Natural killer cell (primary cell): Measurements from ENCODE around the gene LECT2. TPM values are rescaled to one million over a fixed set of nuclear protein-coding genes. Genes with fewer than 3 reads are reported as not detected.

Experiments used
- ATAC-seq, 3 donors: fragments of 150-1000 bp in 2 of 3; fragments of 200-7000 bp in 1 of 3; cut with Tn5 transposase; 1 replicate in 1 of 3; 2 replicates in 2 of 3; pipeline ENCODE4 v1.10.0; 2021; ENCODE audit warnings: mild to moderate bottlenecking in 2 of 3, moderate library complexity in 2 of 3
- DNase-seq, 2 donors: peaks; one replicate each; pipeline versions ENCODE4 v3.0.0 to v3.0.0-alpha.2; 2013 to 2021; ENCODE audit warnings: mixed read lengths in 1 of 2
- H3K27ac ChIP-seq: one replicate; pipeline ENCODE4 v1.5.1; 2013; ENCODE audit warnings: mild to moderate bottlenecking, low read length
- H3K27me3 ChIP-seq: one replicate; pipeline ENCODE4 v1.6.1; 2013; ENCODE audit warnings: low read length; ENCODE audit not compliant: control insufficient read depth, insufficient read depth
- H3K36me3 ChIP-seq: one replicate; pipeline ENCODE4 v1.6.1; 2013; ENCODE audit warnings: low read length; ENCODE audit not compliant: control insufficient read depth, insufficient read depth
- H3K4me1 ChIP-seq: one replicate; pipeline ENCODE4 v1.6.1; 2013; ENCODE audit warnings: low read length; ENCODE audit not compliant: control insufficient read depth, insufficient read depth
- H3K4me3 ChIP-seq: one replicate; pipeline ENCODE4 v1.5.1; 2013; ENCODE audit warnings: low read length
- H3K9me3 ChIP-seq: one replicate; pipeline ENCODE4 v1.6.1; 2013; ENCODE audit warnings: low read length; ENCODE audit not compliant: control insufficient read depth, insufficient read depth
- H3K27ac Mint-ChIP-seq, 2 donors: one replicate each; pipeline ENCODE4 v1.8.0; 2022; ENCODE audit warnings: mild to moderate bottlenecking in 2 of 2, mixed read lengths in 2 of 2, moderate library complexity in 1 of 2
- H3K27me3 Mint-ChIP-seq, 2 donors: one replicate each; pipeline ENCODE4 v1.8.0; 2022; ENCODE audit warnings: low read depth in 2 of 2, mixed read lengths in 2 of 2
- H3K36me3 Mint-ChIP-seq: one replicate; pipeline ENCODE4 v1.8.0; 2022; ENCODE audit warnings: mixed read lengths
- H3K4me1 Mint-ChIP-seq, 2 donors: one replicate each; pipeline ENCODE4 v1.8.0; 2022; ENCODE audit warnings: mixed read lengths in 2 of 2
- H3K4me3 Mint-ChIP-seq: one replicate; pipeline ENCODE4 v1.8.0; 2022; ENCODE audit warnings: mild to moderate bottlenecking, moderate library complexity, mixed read lengths
- H3K9me3 Mint-ChIP-seq, 2 donors: one replicate each; pipeline ENCODE4 v1.8.0; 2022; ENCODE audit warnings: mixed read lengths in 2 of 2
- WGBS: methylation state at CpG from one replicate; pipeline ENCODE4 v1.1.7; 2013; ENCODE audit warnings: missing lambda C conversion rate; ENCODE audit not compliant: insufficient coverage; 5-methylcytosine and 5-hydroxymethylcytosine counted together
- intact Hi-C: fragments of 100-400 bp; cut with micrococcal nuclease; formaldehyde crosslinking; loops from one replicate; pipeline ENCODE4 v1.14.2; 2022
- total RNA-seq, 4 donors: library from RNA; stranded (reverse); fragments of 120-200 nt in 1 of 4; gene quantifications; one replicate each; pipeline versions ENCODE4 v1.2.3 to v1.2.4, GENCODE V29; 2013 to 2022
- TF ChIP-seq, protein P1 (sequence below): fragments of 200-600 bp; IDR thresholded peaks from one replicate; pipeline ENCODE4 v1.8.0; 2022; ENCODE audit warnings: antibody characterized with exemption

The LECT2 gene
- total RNA-seq, 3 donors from 2014 or later (not counting 1 experiment from before 2014, with no cell fraction given), result not detected

DNA sequence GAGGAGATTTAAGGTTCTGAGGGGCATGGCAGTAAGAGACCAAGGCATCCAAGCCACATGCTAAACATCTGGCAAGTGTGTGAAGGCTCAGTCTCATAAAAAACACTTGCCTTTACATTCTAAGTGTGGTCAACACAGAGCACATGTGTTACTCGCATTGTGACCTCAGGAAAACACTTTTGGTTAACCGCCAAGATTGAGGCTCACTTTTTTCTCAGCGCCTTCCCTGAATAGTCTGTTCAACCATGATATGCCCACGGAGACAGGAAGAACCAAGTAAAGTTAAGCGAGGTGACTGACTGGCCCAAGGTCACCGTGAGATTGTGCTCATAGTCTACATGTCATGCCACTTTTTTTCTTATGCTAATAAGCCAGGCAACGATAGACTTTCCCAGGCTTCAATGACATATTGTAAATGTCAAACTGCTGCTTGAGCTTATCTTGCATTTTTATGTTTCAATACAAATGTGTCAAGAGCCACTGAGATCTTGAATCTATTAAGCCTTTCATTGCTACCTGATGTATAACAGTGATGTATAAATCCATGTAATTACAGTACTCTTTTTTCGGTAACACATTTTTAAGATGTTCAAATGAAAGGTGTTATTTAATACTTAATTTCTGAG lies 38.0 kb downstream of the LECT2 start:
- peaks cover 18% of the 10 kb centered on the region for H3K27me3 ChIP-seq
- WGBS, result 45% methylated on average over 8 of the region's 8 CpGs
- no peak overlapping the region for H3K27ac ChIP-seq
- H3K4me1 Mint-ChIP-seq, result peaks cover 16 to 22% of the 10 kb centered on the region in 2 donors
- TF ChIP-seq, protein P1, sequence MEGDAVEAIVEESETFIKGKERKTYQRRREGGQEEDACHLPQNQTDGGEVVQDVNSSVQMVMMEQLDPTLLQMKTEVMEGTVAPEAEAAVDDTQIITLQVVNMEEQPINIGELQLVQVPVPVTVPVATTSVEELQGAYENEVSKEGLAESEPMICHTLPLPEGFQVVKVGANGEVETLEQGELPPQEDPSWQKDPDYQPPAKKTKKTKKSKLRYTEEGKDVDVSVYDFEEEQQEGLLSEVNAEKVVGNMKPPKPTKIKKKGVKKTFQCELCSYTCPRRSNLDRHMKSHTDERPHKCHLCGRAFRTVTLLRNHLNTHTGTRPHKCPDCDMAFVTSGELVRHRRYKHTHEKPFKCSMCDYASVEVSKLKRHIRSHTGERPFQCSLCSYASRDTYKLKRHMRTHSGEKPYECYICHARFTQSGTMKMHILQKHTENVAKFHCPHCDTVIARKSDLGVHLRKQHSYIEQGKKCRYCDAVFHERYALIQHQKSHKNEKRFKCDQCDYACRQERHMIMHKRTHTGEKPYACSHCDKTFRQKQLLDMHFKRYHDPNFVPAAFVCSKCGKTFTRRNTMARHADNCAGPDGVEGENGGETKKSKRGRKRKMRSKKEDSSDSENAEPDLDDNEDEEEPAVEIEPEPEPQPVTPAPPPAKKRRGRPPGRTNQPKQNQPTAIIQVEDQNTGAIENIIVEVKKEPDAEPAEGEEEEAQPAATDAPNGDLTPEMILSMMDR, result no peak
- H3K36me3 Mint-ChIP-seq, result no peaks in the 10 kb centered on the region
- intact Hi-C loops, result no loop called here
- peaks cover 5% of the 10 kb centered on the region for H3K4me1 ChIP-seq
- peak in 1 of 2 donors; percentile 22 for DNase-seq
- ATAC-seq, result peak; percentile 40 to 87 (median 56)
- no peak overlapping the region for H3K4me3 Mint-ChIP-seq
- no peaks in the 10 kb centered on the region for H3K9me3 ChIP-seq
- H3K27ac Mint-ChIP-seq, result peak overlapping the region in 1 of 2 donors; percentile 24
- H3K36me3 ChIP-seq, result no peaks in the 10 kb centered on the region
- no peak overlapping the region for H3K4me3 ChIP-seq
- peaks cover 4 to 12% of the 10 kb centered on the region in 2 donors for H3K9me3 Mint-ChIP-seq
- H3K27me3 Mint-ChIP-seq, result peaks cover 25 to 29% of the 10 kb centered on the region in 2 donors

DNA sequence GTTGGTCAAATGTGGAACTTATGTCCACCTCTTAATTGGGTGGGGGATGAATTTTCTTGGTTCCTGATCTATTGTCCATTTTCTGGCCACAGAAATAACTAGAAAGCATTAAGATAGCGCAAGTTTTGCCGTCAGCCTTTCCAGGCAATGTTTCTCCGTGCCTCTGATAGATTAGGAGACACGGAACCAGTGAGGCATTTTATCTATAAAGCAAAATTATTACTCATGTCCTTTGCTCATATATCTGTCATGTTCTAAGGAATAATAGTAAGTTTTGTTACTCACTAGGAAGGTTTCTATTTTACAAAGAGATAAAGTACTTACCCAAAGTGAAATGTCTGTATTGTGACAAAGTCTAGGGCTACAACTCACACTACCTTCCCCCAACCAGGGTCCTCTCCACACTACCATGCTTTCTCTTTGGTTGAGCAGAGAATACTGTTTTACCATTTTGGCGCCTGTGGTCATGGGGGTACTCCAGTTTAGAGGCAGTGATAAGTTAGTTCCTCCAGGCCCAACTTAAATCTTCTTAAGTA lies 39.2 kb downstream of the LECT2 start:
- TF ChIP-seq, protein P1, result no peak
- H3K27me3 ChIP-seq, result peaks cover 15% of the 10 kb centered on the region
- whole genome bisulfite sequencing, result 91% methylated on average over 4 of the region's 5 CpGs
- peaks cover 4 to 12% of the 10 kb centered on the region in 2 donors for H3K9me3 Mint-ChIP-seq
- no peak overlapping the region for H3K4me3 ChIP-seq
- DNase-seq (no peak), ATAC-seq (no peak)
- no peaks in the 10 kb centered on the region for H3K36me3 ChIP-seq
- H3K4me1 Mint-ChIP-seq, result peaks cover 16 to 22% of the 10 kb centered on the region in 2 donors
- H3K9me3 ChIP-seq, result no peaks in the 10 kb centered on the region
- no peak overlapping the region for H3K4me3 Mint-ChIP-seq
- H3K4me1 ChIP-seq, result peaks cover 5% of the 10 kb centered on the region
- H3K36me3 Mint-ChIP-seq, result no peaks in the 10 kb centered on the region
- intact Hi-C loops, result no loop called here
- peaks cover 34 to 37% of the 10 kb centered on the region in 2 donors for H3K27me3 Mint-ChIP-seq
- no peak overlapping the region for H3K27ac ChIP-seq
- no peak overlapping the region for H3K27ac Mint-ChIP-seq

DNA sequence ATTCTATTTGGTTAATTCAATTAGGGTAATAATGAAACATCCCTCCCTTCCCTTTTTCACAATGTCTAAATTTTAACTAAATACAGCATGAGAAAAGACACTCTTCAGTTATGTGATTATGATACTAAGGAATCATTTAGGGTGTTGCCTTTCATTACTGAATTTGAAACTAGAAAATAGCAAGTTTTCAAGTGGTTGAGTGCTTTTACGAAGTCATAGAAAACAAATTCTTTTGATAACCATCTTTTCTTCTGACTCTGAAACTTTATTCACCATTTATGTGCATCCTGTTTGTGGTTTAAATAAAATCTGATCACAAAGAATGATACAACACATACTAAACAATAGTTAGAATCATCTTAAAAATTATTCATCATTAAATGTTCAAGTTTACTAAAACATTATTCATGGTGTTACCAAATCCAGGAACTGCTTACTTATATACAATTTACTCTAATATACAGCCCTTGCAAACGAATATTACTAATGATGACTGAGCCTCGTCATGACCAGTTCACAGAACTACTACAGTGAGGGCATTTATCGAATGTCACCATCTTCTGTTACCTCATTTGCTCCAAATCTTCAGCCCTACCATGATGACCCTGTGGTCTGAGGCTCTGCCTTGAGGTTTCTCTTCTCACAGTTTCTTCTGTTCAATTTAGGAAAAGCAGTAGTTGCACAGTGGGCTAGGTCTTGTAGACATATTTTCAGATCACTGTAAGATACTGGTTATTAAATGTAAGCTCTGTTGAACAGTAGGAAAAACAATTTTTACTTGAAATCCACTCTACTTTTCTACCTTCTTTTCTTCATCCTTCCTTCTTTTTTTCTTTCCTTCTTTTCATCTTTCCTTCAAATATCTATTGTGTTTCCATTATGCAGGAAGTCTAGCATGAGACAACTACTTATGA lies 40.8 kb downstream of the LECT2 start:
- Histone ChIP-seq H3K36me3 (no peaks in the 10 kb centered on the region), H3K4me3 (no peak overlapping the region), H3K27me3 (peaks cover 15% of the 10 kb centered on the region), H3K9me3 (no peaks in the 10 kb centered on the region), H3K27ac (no peak overlapping the region), H3K4me1 (peaks cover 5% of the 10 kb centered on the region)
- Mint-ChIP-seq H3K27me3 (peaks cover 44 to 53% of the 10 kb centered on the region in 2 donors), H3K4me3 (no peak overlapping the region), H3K27ac (no peak overlapping the region), H3K4me1 (peaks cover 16 to 22% of the 10 kb centered on the region in 2 donors), H3K9me3 (peaks cover 4 to 12% of the 10 kb centered on the region in 2 donors), H3K36me3 (no peaks in the 10 kb centered on the region)
- intact Hi-C loops, result no loop called here
- TF ChIP-seq, protein P1, result no peak
- ATAC-seq (peak in 2 of 3 donors; percentile 30 to 33), DNase-seq (no peak)
- WGBS, result 38% methylated on average over 3 of the region's 4 CpGs
